H1 (cell line): Measurements from ENCODE around the gene ZNF101. TPM values are rescaled to one million over a fixed set of nuclear protein-coding genes. Genes with fewer than 3 reads are reported as not detected.

ENCODE experiments used
- ASH2L ChIP-seq: fragments of 200-600, 300-600 bp; sonication (generic); IDR thresholded peaks from one replicate; pipeline ENCODE4 v1.7.1; 2017; ENCODE audit warnings: low read length
- EGR1 ChIP-seq: IDR thresholded peaks from 2 replicates; pipeline ENCODE4 v1.6.1; 2011; ENCODE audit warnings: low read depth, low read length, borderline replicate concordance
- JUN ChIP-seq: IDR thresholded peaks from 2 replicates; pipeline ENCODE4 v1.6.1; 2011; ENCODE audit warnings: low read depth, mild to moderate bottlenecking, improper control_type of control experiment, low read length
- RAD21 ChIP-seq, 2 experiments: IDR thresholded peaks in 1 of 2; conservative IDR thresholded peaks in 1 of 2; 2 replicates each; pipeline ENCODE4 v1.6.1; 2011; ENCODE audit warnings: low read depth in 2 of 2, low read length in 2 of 2, improper control_type of control experiment in 1 of 2, inconsistent platforms in 1 of 2, mild to moderate bottlenecking in 1 of 2, moderate library complexity in 1 of 2
- TAF1 ChIP-seq: IDR thresholded peaks from 2 replicates; pipeline ENCODE4 v1.6.1; 2011; ENCODE audit warnings: mild to moderate bottlenecking, low read depth, low read length
- TBP ChIP-seq: IDR thresholded peaks from 2 replicates; pipeline ENCODE4 v1.6.1; 2011; ENCODE audit warnings: low read depth, low read length, improper control_type of control experiment
- polyA plus RNA-seq, 7 experiments: library from polyadenylated mRNA; depleted of rRNA in 3 of 7; stranded (reverse) in 5 of 7; unstranded in 2 of 7; fragments of >200 nt in 5 of 7; fragments of 200-250 nt in 2 of 7; gene quantifications; 1 replicate in 5 of 7; 2 replicates in 1 of 7; 4 replicates in 1 of 7; pipeline versions ENCODE4 v1.2.1 to v1.2.3, GENCODE V29; 2011 to 2013; ENCODE audit warnings: missing spikeins in 2 of 7, mixed read lengths in 2 of 7
- total RNA-seq: library from RNA; stranded (reverse); fragmentation: NEBNext Ultra II Directional; extraction: Animal tissue kit (Norgen Biotek cat#: 25700); gene quantifications from 2 replicates; pipeline ENCODE4 v1.2.1, GENCODE V29; 2021

Gene ZNF101
- total and polyA plus RNA-seq, 2 of the 8 experiments (the other 6 are each of a cell fraction or from before 2014, with no cell fraction given), result 13.0 to 50.9 TPM

- TF ChIP-seq JUN, result no peak
- TF ChIP-seq TBP, result no peak
- TF ChIP-seq ASH2L, result peak; percentile 10
- TF ChIP-seq RAD21 (IDR thresholded peaks at IDR 0.05 in 1 of 2, conservative IDR thresholded peaks at IDR 0.05 in 1 of 2; ENCODE audit: low read depth in 2 of 2, low read length in 2 of 2), result peak in 1 of 2 experiments; percentile 48; a peak in 3 of 4 replicates
- no peak for TF ChIP-seq EGR1
- TF ChIP-seq TAF1, result peak; percentile 28; the same call in 1 of the 2 replicates
Observed at GRCh38 chr19:19637523-19638251, 31.0 kb upstream of the ZNF101 start (continued).
